SK-N-SH (cell line): ENCODE data around the gene MAP2K2. TPM values are rescaled to one million over a fixed set of nuclear protein-coding genes. Genes with fewer than 3 reads are reported as not detected.

Source experiments
- CTCF ChIA-PET: fragments of 300-600, 350-600 bp; formaldehyde crosslinking; extraction: SDS; loops from one replicate; lab custom pipeline; 2021; lab: Yijun Ruan, JAX
- POLR2A ChIA-PET: fragments of 350-600 bp; sonication (Branson Sonifier 250); formaldehyde crosslinking; extraction: SDS; loops from one replicate; lab custom pipeline; 2020; ENCODE audit warnings: antibody characterized with exemption, inconsistent platforms; lab: Yijun Ruan, JAX
- DNase-seq: peaks from one replicate; pipeline ENCODE4 v3.0.0; 2012
- H2AFZ ChIP-seq: fragments of 200-600 bp; sonication (generic); 2 replicates; pipeline ENCODE4 v1.8.1; 2016; ENCODE audit warnings: antibody characterized with exemption, mild to moderate bottlenecking, low read depth
- H3F3A ChIP-seq: fragments of 200-600 bp; sonication (generic); replicated peaks from 2 replicates; pipeline ENCODE3; 2016; ENCODE audit warnings: antibody characterized with exemption, mild to moderate bottlenecking; ENCODE audit not compliant: insufficient read depth
- H3K27ac ChIP-seq, 2 experiments: fragments of 200-500 bp in 1 of 2; fragments of 200-600 bp in 1 of 2; sonication (Bioruptor generic) in 1 of 2; sonication (generic), shearing (Covaris generic) in 1 of 2; 2 replicates each; pipeline versions ENCODE4 v1.5.1 to v1.6.1; 2014 to 2016; ENCODE audit warnings: low read depth in 2 of 2, inconsistent platforms in 1 of 2, low read length in 1 of 2, mild to moderate bottlenecking in 1 of 2, mixed read lengths in 1 of 2
- H3K27me3 ChIP-seq: fragments of 200-600 bp; sonication (generic), shearing (Covaris generic); 2 replicates; pipeline ENCODE4 v1.6.1; 2016; ENCODE audit warnings: mixed run types; ENCODE audit not compliant: insufficient read depth
- H3K36me3 ChIP-seq, 2 experiments: fragments of 200-500 bp in 1 of 2; fragments of 200-600 bp in 1 of 2; sonication (Bioruptor generic) in 1 of 2; sonication (generic) in 1 of 2; replicated peaks in 1 of 2; 2 replicates each; pipeline versions ENCODE3 to v1.5.1; 2014 to 2016; ENCODE audit warnings: low read length in 1 of 2, mild to moderate bottlenecking in 1 of 2; ENCODE audit not compliant: insufficient read depth in 2 of 2, control insufficient read depth in 1 of 2
- H3K4me1 ChIP-seq, 2 experiments: fragments of 200-500 bp in 1 of 2; fragments of 200-600 bp in 1 of 2; sonication (Bioruptor generic) in 1 of 2; sonication (generic), shearing (Covaris generic) in 1 of 2; 2 replicates each; pipeline versions ENCODE4 v1.5.1 to v1.6.1; 2014 to 2016; ENCODE audit warnings: low read depth in 1 of 2, low read length in 1 of 2, mixed run types in 1 of 2; ENCODE audit not compliant: insufficient read depth in 2 of 2, control insufficient read depth in 1 of 2
- H3K4me2 ChIP-seq: fragments of 200-600 bp; sonication (generic), shearing (Covaris generic); 2 replicates; pipeline ENCODE4 v1.6.1; 2017; ENCODE audit warnings: mixed run types
- H3K4me3 ChIP-seq, 2 experiments: fragments of 200-500 bp in 1 of 2; fragments of 200-600 bp in 1 of 2; sonication (Bioruptor generic) in 1 of 2; sonication (generic), shearing (Covaris generic) in 1 of 2; 2 replicates each; pipeline versions ENCODE4 v1.5.1 to v1.8.1; 2014 to 2016; ENCODE audit warnings: low read depth in 2 of 2, inconsistent platforms in 1 of 2, low read length in 1 of 2, mild to moderate bottlenecking in 1 of 2, mixed read lengths in 1 of 2, moderate library complexity in 1 of 2
- H3K79me2 ChIP-seq: fragments of 200-600 bp; sonication (generic); 2 replicates; pipeline ENCODE4 v1.8.1; 2017; ENCODE audit warnings: mild to moderate bottlenecking; ENCODE audit not compliant: insufficient read depth
- H3K9ac ChIP-seq: fragments of 200-600 bp; sonication (generic); 2 replicates; pipeline ENCODE4 v1.6.1; 2017; ENCODE audit warnings: mixed run types
- H3K9me2 ChIP-seq: fragments of 200-600 bp; sonication (generic); 2 replicates; pipeline ENCODE4 v1.6.1; 2017; ENCODE audit warnings: mixed run types
- H3K9me3 ChIP-seq: fragments of 200-600 bp; sonication (generic); 2 replicates; pipeline ENCODE4 v1.6.1; 2017; ENCODE audit warnings: mixed run types, mild to moderate bottlenecking, moderate library complexity
- H4K20me1 ChIP-seq: fragments of 200-600 bp; sonication (generic); 2 replicates; pipeline ENCODE4 v1.6.1; 2017; ENCODE audit warnings: mild to moderate bottlenecking, mixed run types; ENCODE audit not compliant: insufficient read depth
- ELF1 ChIP-seq: IDR thresholded peaks from 2 replicates; pipeline ENCODE4 v1.4.0; 2012
- FOXM1 ChIP-seq: IDR thresholded peaks from 2 replicates; pipeline ENCODE4 v1.4.0; 2012; ENCODE audit warnings: low read depth, mild to moderate bottlenecking
- IRF3 ChIP-seq: fragments of 150-350 bp; IDR thresholded peaks from 2 replicates; pipeline ENCODE4 v1.6.1; 2016; ENCODE audit warnings: mild to moderate bottlenecking, low read depth, low read length
- JUND ChIP-seq: IDR thresholded peaks from 2 replicates; pipeline ENCODE4 v1.4.0; 2012
- MAX ChIP-seq: IDR thresholded peaks from 2 replicates; pipeline ENCODE4 v1.4.0; 2012; ENCODE audit warnings: low read depth
- MEF2A ChIP-seq: IDR thresholded peaks from 2 replicates; pipeline ENCODE4 v1.4.0; 2012; ENCODE audit warnings: low read depth, borderline replicate concordance
- NFIC ChIP-seq: IDR thresholded peaks from 2 replicates; pipeline ENCODE4 v1.4.0; 2012; ENCODE audit warnings: borderline replicate concordance
- NRF1 ChIP-seq: IDR thresholded peaks from 2 replicates; pipeline ENCODE4 v1.6.1; 2012; ENCODE audit warnings: low read depth, mild to moderate bottlenecking, low read length
- RAD21 ChIP-seq: IDR thresholded peaks from 2 replicates; pipeline ENCODE4 v1.6.1; 2012; ENCODE audit warnings: mild to moderate bottlenecking, low read length
- RCOR1 ChIP-seq: fragments of 150-350 bp; IDR thresholded peaks from 2 replicates; pipeline ENCODE4 v1.6.1; 2017; ENCODE audit warnings: antibody characterized with exemption, low read length
- TCF12 ChIP-seq: IDR thresholded peaks from 2 replicates; pipeline ENCODE4 v1.4.0; 2012
- WGBS: methylation state at CpG from one replicate; pipeline ENCODE4 v1.1.6; 2017; ENCODE audit warnings: low lambda C conversion rate; 5-methylcytosine and 5-hydroxymethylcytosine counted together
- polyA plus RNA-seq, 3 experiments: library from polyadenylated mRNA; depleted of rRNA; stranded (reverse); fragments of >200 nt; gene quantifications; 2 replicates each; pipeline ENCODE4 v1.2.3, GENCODE V29; 2012
- TF ChIP-seq, protein P1 (sequence below): IDR thresholded peaks from 2 replicates; pipeline ENCODE4 v1.4.0; 2012; ENCODE audit warnings: low read depth, borderline replicate concordance

The MAP2K2 gene
- polyA plus RNA-seq, 1 of the 3 experiments (the other 2 are of a cell fraction), result 114 TPM

DNA sequence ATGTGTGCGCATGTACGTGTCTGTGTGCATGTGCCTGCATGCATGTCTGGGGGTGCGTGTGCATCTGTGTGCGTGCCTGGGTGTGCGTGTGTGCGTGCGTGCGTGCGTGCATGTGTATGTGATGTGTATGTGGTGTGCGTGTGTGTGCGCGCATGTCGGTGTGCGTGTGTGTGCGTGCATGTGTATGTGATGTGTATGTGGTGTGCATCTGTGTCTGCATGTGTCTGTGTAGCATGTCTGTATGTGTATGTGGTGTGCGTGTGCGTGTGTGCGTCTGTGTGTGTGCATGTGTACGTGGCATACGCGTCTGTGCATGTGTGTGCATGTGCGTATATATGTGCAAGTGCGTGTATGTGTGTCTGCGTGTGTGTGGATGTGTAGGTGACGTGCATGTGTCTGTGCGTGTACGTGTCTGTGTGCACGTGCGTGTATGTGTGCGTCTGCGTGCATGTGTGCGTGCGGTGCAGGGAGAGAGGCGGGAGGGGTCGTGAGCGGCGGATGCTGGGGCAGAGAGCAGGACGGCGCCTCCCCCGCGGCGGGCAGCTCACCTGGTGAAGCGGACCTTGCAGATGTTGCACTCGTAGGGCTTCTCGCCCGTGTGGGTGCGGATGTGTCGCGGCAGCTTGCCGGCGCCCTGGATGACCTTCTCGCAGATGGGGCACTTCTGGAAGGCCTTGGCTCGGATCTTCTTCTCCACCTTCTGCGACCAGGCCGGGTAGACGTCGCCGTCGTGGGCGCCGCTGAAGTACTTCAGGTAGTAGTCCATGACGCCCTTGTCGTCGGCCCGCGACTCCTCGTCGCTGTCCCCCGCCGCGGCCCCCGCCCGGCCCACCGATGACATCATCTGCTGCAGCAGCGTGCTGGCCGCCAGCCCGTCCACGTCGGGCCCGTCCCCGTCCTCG, 70.2 kb downstream of the MAP2K2 start (continued):
- TF ChIP-seq NRF1 (no peak), JUND (no peak), NFIC (no peak), RAD21 (no peak)

DNA sequence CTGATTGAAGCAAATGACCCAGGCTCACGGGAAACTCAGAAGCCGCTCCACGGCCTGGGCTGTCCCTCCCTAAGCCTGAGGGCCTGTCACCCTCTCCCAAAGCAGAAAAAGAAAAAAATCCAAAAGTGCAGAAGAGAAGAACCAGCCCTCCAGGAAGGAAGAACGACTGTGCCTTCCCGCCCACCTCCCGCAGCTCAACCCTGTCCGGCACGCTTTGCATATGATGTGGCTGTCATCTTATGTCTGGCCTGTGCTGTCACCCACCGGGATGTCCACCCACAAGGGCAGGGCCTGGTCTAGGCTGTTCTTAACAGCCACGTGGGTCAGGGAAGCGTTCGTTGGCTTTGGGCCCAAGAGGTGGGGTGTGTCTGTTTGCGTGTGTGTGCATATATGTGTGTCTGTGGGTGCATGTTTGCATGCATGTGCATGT, 70.9 kb downstream of the MAP2K2 start:
- Histone ChIP-seq H2AFZ (no peak overlapping the region), H3K4me2 (no peak overlapping the region), H3F3A (peaks cover 15% of the 10 kb centered on the region), H3K4me1 (no peaks in the 10 kb centered on the region), H3K36me3 (peaks cover 13 to 33% of the 10 kb centered on the region in 2 experiments), H3K79me2 (peaks cover 98% of the 10 kb centered on the region), H3K27me3 (no peaks in the 10 kb centered on the region), H4K20me1 (peaks cover 97% of the 10 kb centered on the region), H3K4me3 (no peak overlapping the region), H3K27ac (no peak overlapping the region), H3K9me3 (no peaks in the 10 kb centered on the region), H3K9ac (no peak overlapping the region), H3K9me2 (no peaks in the 10 kb centered on the region)
- ChIA-PET POLR2A (no interaction called here), CTCF (interaction anchor here (0.6 kb wide), 1 partner anchor 34 kb away, joined by 3 read pairs; no protein-coding TSS in a partner anchor)
- WGBS, result 83% methylated on average over 10 of the region's 13 CpGs
- no peak for TF ChIP-seq RCOR1
- no peak for TF ChIP-seq FOXM1
- no peak for TF ChIP-seq IRF3
- TF ChIP-seq MAX, result no peak
- TF ChIP-seq MEF2A, result no peak
- no peak for TF ChIP-seq TCF12
- TF ChIP-seq, protein P1, sequence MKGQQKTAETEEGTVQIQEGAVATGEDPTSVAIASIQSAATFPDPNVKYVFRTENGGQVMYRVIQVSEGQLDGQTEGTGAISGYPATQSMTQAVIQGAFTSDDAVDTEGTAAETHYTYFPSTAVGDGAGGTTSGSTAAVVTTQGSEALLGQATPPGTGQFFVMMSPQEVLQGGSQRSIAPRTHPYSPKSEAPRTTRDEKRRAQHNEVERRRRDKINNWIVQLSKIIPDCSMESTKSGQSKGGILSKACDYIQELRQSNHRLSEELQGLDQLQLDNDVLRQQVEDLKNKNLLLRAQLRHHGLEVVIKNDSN, result no peak
- TF ChIP-seq ELF1, result no peak
- no peak for TF ChIP-seq NRF1
- no peak for DNase-seq
